ENCODE measurements around the gene TMX2. TPM values are rescaled to one million over a fixed set of nuclear protein-coding genes. Genes with fewer than 3 reads are reported as not detected.
A peak's percentile ranks its signal among the peaks of the same experiment; 100 is the strongest.

Gene TMX2
- total and polyA plus RNA-seq, 9 of the 15 experiments (the other 6 are each of a cell fraction or from before 2014, with no cell fraction given): 176 to 433 (median 227) TPM

GRCh38 chr11:57712256-57713150, at the start of gene TMX2 (continued):
- TF ChIP-seq ZBTB40 (IDR thresholded peaks at IDR 0.05) (peak; percentile 98), ZBTB40 (CRISPR knock-in tag; IDR thresholded peaks at IDR 0.05) (no peak), REST (IDR thresholded peaks at IDR 0.05; ENCODE audit: borderline replicate concordance) (no peak), REST (CRISPR knock-in tag; IDR thresholded peaks at IDR 0.05; ENCODE audit: low read depth) (peak; percentile 46; the same call in 1 of the 2 replicates), SMAD3 (CRISPR knock-in tag; conservative IDR thresholded peaks at IDR 0.05) (0 out of 2 replicates have a peak, but pooled peaks have one; percentile 6), ZBTB34 (CRISPR knock-in tag; IDR thresholded peaks at IDR 0.05) (no peak), ATF1 (CRISPR knock-in tag; IDR thresholded peaks at IDR 0.05) (0 out of 2 replicates have a peak, but pooled peaks have one; percentile 4), ATF1 (tag; IDR thresholded peaks at IDR 0.05) (peak; percentile 97)
